GM12891 (cell line): ENCODE measurements around the gene SDK1.

Source experiments
- PAX5 ChIP-seq: IDR thresholded peaks from 2 replicates; pipeline ENCODE4 v1.6.1; 2011; ENCODE audit warnings: low read length, moderate library complexity, mild to moderate bottlenecking; ENCODE audit not compliant: insufficient read depth, severe bottlenecking
- POLR2A ChIP-seq: IDR thresholded peaks from 2 replicates; pipeline ENCODE4 v1.6.1; 2011; ENCODE audit warnings: low read depth, low read length, control low read depth
- POLR2AphosphoS5 ChIP-seq: IDR thresholded peaks from 2 replicates; pipeline ENCODE4 v1.6.1; 2011; ENCODE audit warnings: low read depth, low read length, control low read depth
- SPI1 ChIP-seq: IDR thresholded peaks from 2 replicates; pipeline ENCODE4 v1.6.1; 2011; ENCODE audit warnings: low read depth, low read length, control low read depth
- TAF1 ChIP-seq: IDR thresholded peaks from 2 replicates; pipeline ENCODE4 v1.6.1; 2011; ENCODE audit warnings: low read depth, low read length, control low read depth

- TF ChIP-seq TAF1: no peak
- no peak for TF ChIP-seq PAX5
- no peak for TF ChIP-seq POLR2A
- no peak for TF ChIP-seq POLR2AphosphoS5
- no peak for TF ChIP-seq SPI1
Observed at GRCh38 chr7:4163565-4164203, 862.6 kb downstream of the SDK1 start.
